GM12874 (cell line): ENCODE measurements around the gene ZNF609.

Experiments used
- TF ChIP-seq, protein P1 (sequence below): IDR thresholded peaks from 2 replicates; pipeline ENCODE4 v1.5.1; 2011; ENCODE audit warnings: low read depth, mild to moderate bottlenecking, control low read depth, low read length, moderate library complexity; ENCODE audit not compliant: insufficient read depth

The ZNF609 gene

GRCh38 chr15:64610257-64610919 is 150.0 kb downstream of the ZNF609 start:
- TF ChIP-seq, protein P1, sequence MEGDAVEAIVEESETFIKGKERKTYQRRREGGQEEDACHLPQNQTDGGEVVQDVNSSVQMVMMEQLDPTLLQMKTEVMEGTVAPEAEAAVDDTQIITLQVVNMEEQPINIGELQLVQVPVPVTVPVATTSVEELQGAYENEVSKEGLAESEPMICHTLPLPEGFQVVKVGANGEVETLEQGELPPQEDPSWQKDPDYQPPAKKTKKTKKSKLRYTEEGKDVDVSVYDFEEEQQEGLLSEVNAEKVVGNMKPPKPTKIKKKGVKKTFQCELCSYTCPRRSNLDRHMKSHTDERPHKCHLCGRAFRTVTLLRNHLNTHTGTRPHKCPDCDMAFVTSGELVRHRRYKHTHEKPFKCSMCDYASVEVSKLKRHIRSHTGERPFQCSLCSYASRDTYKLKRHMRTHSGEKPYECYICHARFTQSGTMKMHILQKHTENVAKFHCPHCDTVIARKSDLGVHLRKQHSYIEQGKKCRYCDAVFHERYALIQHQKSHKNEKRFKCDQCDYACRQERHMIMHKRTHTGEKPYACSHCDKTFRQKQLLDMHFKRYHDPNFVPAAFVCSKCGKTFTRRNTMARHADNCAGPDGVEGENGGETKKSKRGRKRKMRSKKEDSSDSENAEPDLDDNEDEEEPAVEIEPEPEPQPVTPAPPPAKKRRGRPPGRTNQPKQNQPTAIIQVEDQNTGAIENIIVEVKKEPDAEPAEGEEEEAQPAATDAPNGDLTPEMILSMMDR, result no peak

- TF ChIP-seq, protein P1, result no peak
Measured at GRCh38 chr15:64611085-64611725, 150.8 kb downstream of the ZNF609 start.

- TF ChIP-seq, protein P1, result no peak
Measured at GRCh38 chr15:64614519-64614918, 154.1 kb downstream of the ZNF609 start.

DNA sequence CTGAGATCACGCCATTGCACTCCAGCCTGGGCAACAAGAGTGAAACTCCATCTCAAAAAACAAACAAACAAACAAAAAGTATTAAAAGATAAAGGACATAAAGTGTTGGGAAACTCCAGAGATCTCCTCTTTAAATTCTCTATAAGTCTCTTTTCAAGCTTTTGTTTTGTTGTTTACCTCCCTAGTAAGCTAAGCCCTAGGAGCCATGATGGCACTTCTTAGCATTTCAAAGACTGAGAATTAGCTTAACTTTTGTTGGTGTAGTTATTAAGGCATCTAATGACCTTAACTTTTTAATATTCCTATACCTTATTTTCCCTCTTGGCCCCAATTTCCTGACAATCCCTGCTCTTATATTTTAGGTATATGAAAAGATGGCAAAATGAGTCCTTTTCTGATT is 157.3 kb downstream of the ZNF609 start:
- TF ChIP-seq, protein P1, result no peak

DNA sequence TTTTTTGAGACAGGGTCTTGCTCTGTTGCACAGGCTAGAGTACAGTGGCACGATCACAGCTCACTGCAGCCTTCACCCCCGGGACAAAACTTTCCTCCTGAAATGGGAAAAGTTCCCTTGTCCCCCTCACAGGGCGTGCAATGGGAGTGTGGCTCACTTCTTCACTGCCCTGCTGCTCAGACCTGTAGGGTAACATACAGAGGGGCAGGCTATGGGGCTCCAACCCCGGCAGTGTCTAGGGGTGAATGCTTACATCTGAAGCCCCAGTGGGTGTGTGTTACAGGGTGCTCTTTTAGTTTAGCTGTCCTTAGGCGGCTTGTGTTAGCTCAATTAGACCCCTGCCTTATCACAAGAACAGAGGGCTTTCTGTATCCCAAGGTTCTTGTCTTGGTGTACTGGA is 157.8 kb downstream of the ZNF609 start:
- TF ChIP-seq, protein P1, result no peak

GRCh38 chr15:64618540-64618939 is 158.2 kb downstream of the ZNF609 start:
- TF ChIP-seq, protein P1, result no peak

- TF ChIP-seq, protein P1, result no peak
Measured at GRCh38 chr15:64619880-64620839, 159.8 kb downstream of the ZNF609 start.
